ENCODE measurements around the gene ABR.

GRCh38 chr17:1124896-1125787 is 54.6 kb downstream of the ABR start:
- no peak for TF ChIP-seq CTCF (IDR thresholded peaks at IDR 0.05)
- no peak for TF ChIP-seq POLR2AphosphoS5 (IDR thresholded peaks at IDR 0.05)
- TF ChIP-seq EP300 (IDR thresholded peaks at IDR 0.05), result no peak
